Measurements from ENCODE around the gene MB21D2.
"Not testable (repeated sequence)": the region's sequence is repeated elsewhere in the genome, so short reads cannot be mapped to it uniquely, and the experiment has no call there.

Gene MB21D2

GRCh38 chr3:192795021-192795420, 122.6 kb downstream of the MB21D2 start:
- ChIA-PET POLR2A (no interaction called here), CTCF (interaction anchor here (2.1 kb wide), 1 partner anchor 8 kb away, joined by 10 read pairs; no protein-coding TSS in a partner anchor)
- TF ChIP-seq CTCF (IDR thresholded peaks at IDR 0.05; ENCODE audit: control extremely low read depth, extremely low read depth, low read depth, missing control alignments) = no peak
- no peak for DNase-seq (ENCODE audit: extremely low spot score)

- CTCF ChIA-PET = interaction anchor here (1.6 to 2.1 kb wide), 2 partner anchors 9 to 17 kb away, joined by 3 to 10 read pairs; no protein-coding TSS in a partner anchor
- POLR2A ChIA-PET = no interaction called here
- TF ChIP-seq CTCF (IDR thresholded peaks at IDR 0.05; ENCODE audit: control extremely low read depth, extremely low read depth, low read depth, missing control alignments) = no peak
- no peak for DNase-seq (ENCODE audit: extremely low spot score)
Observed at GRCh38 chr3:192794216-192794615, 123.4 kb downstream of the MB21D2 start.

- CTCF ChIA-PET = interaction anchor here (0.7 to 2.2 kb wide), 7 partner anchors 8 to 796 kb away, joined by 3 to 5 read pairs (median 3); no protein-coding TSS in a partner anchor
- POLR2A ChIA-PET; DNase-seq (ENCODE audit: extremely low spot score): not testable (repeated sequence)
Observed at GRCh38 chr3:192788816-192789515, 128.7 kb downstream of the MB21D2 start.

- TF ChIP-seq CTCF (IDR thresholded peaks at IDR 0.05; ENCODE audit: control extremely low read depth, extremely low read depth, low read depth, missing control alignments) = no peak
- ChIA-PET POLR2A (no interaction called here), CTCF (interaction anchor here (1.0 kb wide), 1 partner anchor 100 kb away, joined by 3 read pairs; no protein-coding TSS in a partner anchor)
- no peak for DNase-seq (ENCODE audit: extremely low spot score)
Observed at GRCh38 chr3:192778508-192778907, 139.1 kb downstream of the MB21D2 start.

GRCh38 chr3:192774341-192774740, 143.3 kb downstream of the MB21D2 start:
- DNase-seq (ENCODE audit: extremely low spot score); POLR2A ChIA-PET: not testable (repeated sequence)

GRCh38 chr3:192772240-192772894, 145.3 kb downstream of the MB21D2 start:
- POLR2A ChIA-PET = no interaction called here

More at GRCh38 chr3:192774341-192774740, 143.3 kb downstream of the MB21D2 start:
- CTCF ChIA-PET = not testable (repeated sequence)

GRCh38 chr3:192758654-192759053, 159.0 kb downstream of the MB21D2 start:
- ChIA-PET POLR2A (no interaction called here), CTCF (no interaction called here)
- DNase-seq (ENCODE audit: extremely low spot score) = no peak
- TF ChIP-seq CTCF (IDR thresholded peaks at IDR 0.05; ENCODE audit: control extremely low read depth, extremely low read depth, low read depth, missing control alignments) = no peak

More at GRCh38 chr3:192772240-192772894, 145.3 kb downstream of the MB21D2 start:
- peak; percentile 15 for DNase-seq (ENCODE audit: extremely low spot score)
- CTCF ChIA-PET = interaction anchor here (0.5 to 0.9 kb wide), 2 partner anchors 11 to 826 kb away, joined by 3 read pairs; no protein-coding TSS in a partner anchor
- TF ChIP-seq CTCF (IDR thresholded peaks at IDR 0.05; ENCODE audit: control extremely low read depth, extremely low read depth, low read depth, missing control alignments) = peak; percentile 34
